GM19099 (cell line): Measurements from ENCODE around the gene SLC2A4RG.

ENCODE experiments used
- POLR2A ChIP-seq: IDR thresholded peaks from 3 replicates; pipeline ENCODE4 v1.6.1; 2011; ENCODE audit warnings: low read depth; ENCODE audit not compliant: insufficient read length; ENCODE audit errors: extremely low read depth

SLC2A4RG gene, protein sequence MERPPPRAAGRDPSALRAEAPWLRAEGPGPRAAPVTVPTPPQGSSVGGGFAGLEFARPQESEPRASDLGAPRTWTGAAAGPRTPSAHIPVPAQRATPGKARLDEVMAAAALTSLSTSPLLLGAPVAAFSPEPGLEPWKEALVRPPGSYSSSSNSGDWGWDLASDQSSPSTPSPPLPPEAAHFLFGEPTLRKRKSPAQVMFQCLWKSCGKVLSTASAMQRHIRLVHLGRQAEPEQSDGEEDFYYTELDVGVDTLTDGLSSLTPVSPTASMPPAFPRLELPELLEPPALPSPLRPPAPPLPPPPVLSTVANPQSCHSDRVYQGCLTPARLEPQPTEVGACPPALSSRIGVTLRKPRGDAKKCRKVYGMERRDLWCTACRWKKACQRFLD

DNA sequence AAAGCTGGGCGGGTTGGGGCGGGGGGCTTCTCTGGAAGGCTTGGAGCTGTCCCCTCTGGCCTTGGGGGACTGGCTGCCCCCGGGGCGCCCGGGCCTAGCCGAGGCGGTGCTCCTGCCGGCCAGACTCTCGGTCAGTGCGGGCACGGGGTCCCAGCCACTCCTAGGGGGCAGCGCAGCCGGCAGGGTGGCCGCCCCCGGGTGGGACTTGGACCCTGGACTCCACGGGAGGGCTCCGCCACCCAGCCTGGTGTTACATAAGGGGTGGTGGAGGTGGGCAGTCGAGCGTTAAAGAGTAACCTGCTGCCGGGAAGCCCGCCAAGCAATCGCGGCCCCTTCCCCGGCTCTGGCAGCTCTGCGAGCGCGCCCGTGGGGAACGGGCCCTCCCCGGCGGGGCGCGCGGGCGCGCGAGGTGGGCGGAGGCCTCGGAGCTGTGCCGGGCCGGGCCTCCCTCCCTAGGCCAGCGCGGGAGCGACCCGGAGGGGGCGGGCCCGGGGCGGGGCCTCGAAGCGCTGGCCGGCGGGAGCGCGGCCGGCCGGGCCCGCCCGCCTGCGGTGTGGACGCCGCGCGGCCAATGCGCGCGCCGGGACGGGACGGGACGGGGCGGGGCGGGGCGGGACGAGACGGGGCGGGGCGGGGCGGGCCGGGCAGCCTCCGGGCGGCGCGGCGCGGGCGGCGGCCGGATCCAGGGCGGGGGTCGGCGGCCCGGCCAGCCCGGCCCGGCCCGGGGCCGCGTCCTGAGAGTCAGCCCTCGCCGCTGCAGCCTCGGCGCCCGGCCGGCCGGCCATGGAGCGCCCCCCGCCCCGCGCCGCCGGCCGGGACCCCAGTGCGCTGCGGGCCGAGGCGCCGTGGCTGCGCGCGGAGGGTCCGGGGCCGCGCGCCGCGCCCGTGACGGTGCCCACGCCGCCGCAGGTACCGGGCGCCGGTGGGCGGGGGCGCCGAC lies at the start of gene SLC2A4RG:
Gene SLC2A4RG (plus strand): TSS at position 647 of the 940 bp plus-strand sequence. CDS start 137 bp downstream, at position 784.
- TF ChIP-seq POLR2A: no peak

DNA sequence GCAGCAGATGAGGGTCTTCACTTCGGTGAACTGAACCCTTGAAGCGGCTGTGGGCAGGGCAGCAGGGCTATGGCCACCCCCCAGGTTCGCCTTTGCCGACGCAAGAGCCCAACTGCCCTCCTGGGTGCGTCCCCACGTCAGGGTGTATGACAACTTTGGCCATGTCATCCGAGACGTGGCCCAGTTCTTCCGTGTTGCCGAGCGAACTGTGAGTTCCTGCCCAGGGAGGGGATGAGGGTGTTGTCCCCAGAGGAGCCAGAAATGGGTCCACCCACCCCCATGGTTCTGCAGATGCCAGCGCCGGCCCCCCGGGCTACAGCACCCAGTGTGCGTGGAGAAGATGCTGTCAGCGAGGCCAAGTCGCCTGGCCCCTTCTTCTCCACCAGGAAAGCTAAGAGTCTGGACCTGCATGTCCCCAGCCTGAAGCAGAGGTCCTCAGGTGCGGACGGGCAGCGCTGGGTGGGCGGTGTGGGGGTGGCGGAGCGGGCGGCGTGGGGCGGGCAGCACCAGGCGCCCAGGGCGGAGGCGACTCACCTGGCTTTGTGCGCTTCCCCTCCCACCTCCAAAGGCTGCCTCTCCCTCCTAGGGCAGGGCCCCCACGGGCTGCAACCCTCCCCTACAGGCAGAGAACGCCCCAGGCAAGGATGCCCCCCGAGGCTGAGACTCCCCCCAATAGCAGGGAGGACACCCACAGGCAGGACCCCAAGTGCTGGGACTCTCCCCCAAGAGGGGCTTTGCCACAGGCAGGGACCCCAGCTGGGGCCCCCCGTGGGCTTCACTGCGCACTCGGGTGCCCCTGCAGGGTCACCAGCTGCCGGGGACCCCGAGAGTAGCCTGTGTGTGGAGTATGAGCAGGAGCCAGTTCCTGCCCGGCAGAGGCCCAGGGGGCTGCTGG lies 49.3 kb upstream of the SLC2A4RG start:
- TF ChIP-seq POLR2A: no peak

DNA sequence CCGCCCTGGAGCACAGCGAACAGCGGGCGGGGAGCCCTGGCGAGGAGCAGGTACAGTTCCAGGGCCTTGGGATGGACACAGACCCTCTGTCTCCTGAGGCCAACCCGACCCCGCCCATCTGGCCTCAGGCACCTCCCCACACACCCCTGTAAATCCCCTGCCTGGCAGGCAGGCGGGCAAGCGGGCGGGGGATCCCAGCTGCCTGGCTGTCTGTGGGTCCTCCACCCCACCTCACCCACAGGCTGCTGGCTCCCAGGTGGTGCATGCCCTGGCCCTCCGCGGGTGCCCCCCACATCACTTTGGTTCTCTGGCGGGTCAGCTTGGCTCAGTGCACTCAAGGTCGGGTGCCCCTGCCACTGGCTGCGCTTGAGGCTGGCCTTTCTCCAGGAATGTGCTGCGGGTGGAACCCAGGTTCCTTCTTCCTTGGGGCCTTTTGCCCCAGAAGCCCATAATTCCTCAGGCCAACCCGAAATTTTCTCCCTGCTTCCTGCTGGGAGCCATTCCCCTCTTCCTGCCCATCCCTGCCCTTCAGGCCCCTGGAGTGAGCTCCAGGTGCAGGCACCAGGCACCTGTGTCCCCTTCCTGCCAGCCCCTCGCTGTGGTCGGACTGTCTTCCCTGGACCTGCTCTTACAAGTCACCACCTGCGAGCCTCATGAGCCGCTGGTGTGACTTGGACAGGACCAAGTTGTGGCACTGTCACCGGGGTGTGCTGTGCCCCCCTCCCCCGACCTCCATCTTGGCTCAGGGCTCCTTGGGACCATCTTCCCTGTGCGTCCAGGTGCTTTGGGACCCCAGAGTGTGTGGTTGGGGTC lies 48.5 kb upstream of the SLC2A4RG start:
- TF ChIP-seq POLR2A: no peak

GRCh38 chr20:63691711-63692435 lies 47.7 kb upstream of the SLC2A4RG start:
- TF ChIP-seq POLR2A: no peak

DNA sequence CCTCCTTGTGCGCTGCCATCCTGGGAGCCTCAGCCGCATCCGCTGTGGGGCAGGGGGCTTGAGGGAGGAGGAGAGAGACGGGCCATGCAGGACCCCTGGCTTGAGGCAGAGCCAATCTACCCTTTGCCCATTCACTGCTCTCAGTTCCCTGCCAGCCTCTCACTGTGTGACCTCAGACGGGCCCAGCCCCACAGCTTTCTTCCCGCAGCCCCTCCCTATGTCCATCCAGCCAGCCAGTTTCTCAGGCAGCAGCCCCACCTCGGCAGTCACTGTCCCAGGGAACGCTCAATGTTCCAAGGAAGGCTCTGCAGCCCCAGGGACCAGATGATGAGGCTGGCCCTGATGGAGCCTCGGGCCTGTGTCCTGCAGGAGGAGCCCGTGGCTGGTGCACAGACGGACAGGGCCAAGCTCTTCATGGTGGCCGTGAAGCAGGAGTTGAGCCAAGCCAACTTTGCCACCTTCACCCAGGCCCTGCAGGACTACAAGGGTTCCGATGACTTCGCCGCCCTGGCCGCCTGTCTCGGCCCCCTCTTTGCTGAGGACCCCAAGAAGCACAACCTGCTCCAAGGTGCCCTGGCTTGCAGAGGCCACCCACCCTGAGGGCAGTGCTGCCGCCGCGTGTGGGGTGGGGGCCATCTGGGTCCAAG lies 47.0 kb upstream of the SLC2A4RG start:
- TF ChIP-seq POLR2A: no peak

DNA sequence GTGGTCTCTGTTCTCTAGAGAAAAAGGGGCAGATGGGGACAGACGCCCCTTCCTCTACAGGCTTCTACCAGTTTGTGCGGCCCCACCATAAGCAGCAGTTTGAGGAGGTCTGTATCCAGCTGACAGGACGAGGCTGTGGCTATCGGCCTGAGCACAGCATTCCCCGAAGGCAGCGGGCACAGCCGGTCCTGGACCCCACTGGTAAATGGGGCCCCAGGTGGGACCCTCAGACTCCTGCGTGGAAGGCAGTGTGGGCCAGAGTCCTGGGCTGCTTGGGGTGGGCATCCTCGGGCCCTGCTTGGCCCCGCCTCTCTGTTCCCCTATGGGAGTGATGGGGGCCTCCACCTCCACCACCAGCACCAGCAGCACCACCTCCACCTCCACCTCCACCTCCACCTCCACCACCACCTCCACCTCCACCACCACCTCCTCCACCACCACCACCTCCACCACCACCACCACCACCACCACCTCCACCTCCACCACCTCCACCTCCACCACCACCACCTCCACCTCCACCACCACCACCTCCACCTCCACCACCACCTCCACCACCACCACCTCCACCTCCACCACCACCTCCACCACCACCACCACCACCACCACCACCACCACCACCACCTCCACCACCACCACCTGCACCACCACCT lies 46.4 kb upstream of the SLC2A4RG start:
- no peak for TF ChIP-seq POLR2A

GRCh38 chr20:63693733-63694583 lies 45.6 kb upstream of the SLC2A4RG start:
- TF ChIP-seq POLR2A: no peak

- no peak for TF ChIP-seq POLR2A
These were observed 44.8 kb upstream of the SLC2A4RG start for GRCh38 chr20:63694584-63695423.

DNA sequence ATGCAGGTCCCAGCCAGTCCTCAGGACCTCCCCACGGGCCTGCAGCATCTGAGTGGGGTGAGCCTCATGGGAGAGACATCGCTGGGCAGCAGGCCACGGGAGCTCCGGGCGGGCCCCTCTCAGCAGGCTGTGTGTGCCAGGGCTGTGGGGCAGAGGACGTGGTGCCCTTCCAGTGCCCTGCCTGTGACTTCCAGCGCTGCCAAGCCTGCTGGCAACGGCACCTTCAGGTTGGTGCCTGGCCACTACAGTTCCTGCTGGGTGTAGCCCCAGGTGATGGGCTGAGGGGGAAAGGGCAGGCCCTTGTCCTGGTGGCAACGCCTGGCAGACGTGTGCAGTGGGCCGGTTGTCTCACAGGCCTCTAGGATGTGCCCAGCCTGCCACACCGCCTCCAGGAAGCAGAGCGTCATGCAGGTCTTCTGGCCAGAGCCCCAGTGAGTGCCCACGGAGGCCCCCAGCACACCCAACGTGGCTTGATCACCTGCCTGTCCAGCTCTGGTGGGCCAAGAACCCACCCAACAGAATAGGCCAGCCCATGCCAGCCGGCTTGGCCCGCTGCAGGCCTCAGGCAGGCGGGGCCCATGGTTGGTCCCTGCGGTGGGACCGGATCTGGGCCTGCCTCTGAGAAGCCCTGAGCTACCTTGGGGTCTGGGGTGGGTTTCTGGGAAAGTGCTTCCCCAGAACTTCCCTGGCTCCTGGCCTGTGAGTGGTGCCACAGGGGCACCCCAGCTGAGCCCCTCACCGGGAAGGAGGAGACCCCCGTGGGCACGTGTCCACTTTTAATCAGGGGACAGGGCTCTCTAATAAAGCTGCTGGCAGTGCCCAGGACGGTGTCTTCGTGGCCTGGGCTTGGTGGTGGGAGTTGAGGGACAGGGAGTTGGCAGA lies 43.9 kb upstream of the SLC2A4RG start:
- no peak for TF ChIP-seq POLR2A

DNA sequence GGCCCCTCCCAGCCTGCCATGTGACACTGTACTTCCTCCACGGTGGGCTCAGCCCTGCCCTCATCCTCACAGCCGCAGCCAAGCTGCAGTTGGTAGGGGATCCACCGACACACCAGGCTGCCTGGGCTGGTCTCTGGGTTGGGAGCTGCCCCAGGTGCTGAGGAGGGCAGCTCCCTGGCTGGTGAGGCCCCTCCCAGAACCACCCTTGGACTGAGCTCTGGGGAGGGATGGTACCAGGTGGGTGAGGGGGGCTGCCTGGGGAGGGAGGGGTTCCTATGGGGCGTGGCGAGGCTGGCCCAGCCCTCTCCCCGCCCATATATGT lies 43.3 kb upstream of the SLC2A4RG start:
- TF ChIP-seq POLR2A: no peak
